Mesodermal cell (in vitro differentiated cells): ENCODE data around the gene RPL22.
A peak's percentile ranks its signal among the peaks of the same experiment; 100 is the strongest.

Experiments used
- H3K27ac ChIP-seq: 2 replicates; pipeline ENCODE4 v1.7.0; 2013; ENCODE audit warnings: mild to moderate bottlenecking, low read depth, low read length, moderate library complexity; ENCODE audit not compliant: severe bottlenecking
- H3K36me3 ChIP-seq: 2 replicates; pipeline ENCODE4 v1.7.1; 2013; ENCODE audit warnings: mild to moderate bottlenecking, low read length, moderate library complexity; ENCODE audit not compliant: control insufficient read depth, insufficient read depth
- H3K4me1 ChIP-seq: one replicate; pipeline ENCODE4 v1.7.1; 2013; ENCODE audit warnings: mild to moderate bottlenecking, low read length; ENCODE audit not compliant: insufficient read depth, control insufficient read depth, poor library complexity, severe bottlenecking
- H3K4me3 ChIP-seq: 2 replicates; pipeline ENCODE4 v1.7.0; 2013; ENCODE audit warnings: low read length, control low read depth, mild to moderate bottlenecking; ENCODE audit not compliant: insufficient read depth, poor library complexity, severe bottlenecking; ENCODE audit errors: extremely low read depth
- H3K9me3 ChIP-seq: 2 replicates; pipeline ENCODE4 v1.7.1; 2013; ENCODE audit warnings: mild to moderate bottlenecking, low read length, moderate library complexity; ENCODE audit not compliant: control insufficient read depth
- WGBS, 2 experiments: methylation state at CpG; one replicate each; pipeline ENCODE4 v1.1.5; 2013; ENCODE audit warnings: missing lambda C conversion rate in 2 of 2; ENCODE audit not compliant: insufficient coverage in 2 of 2; 5-methylcytosine and 5-hydroxymethylcytosine counted together

RPL22 gene

GRCh38 chr1:6210591-6211355, 11.4 kb upstream of the RPL22 start:
- Histone ChIP-seq H3K9me3 (no peaks in the 10 kb centered on the region), H3K27ac (no peak overlapping the region), H3K4me1 (peaks cover 7% of the 10 kb centered on the region), H3K36me3 (no peaks in the 10 kb centered on the region), H3K4me3 (no peak overlapping the region)
- WGBS, 2 experiments = 88 to 91% methylated on average over 12 to 17 of the region's 29 CpGs

- Histone ChIP-seq H3K36me3 (no peaks in the 10 kb centered on the region), H3K9me3 (no peaks in the 10 kb centered on the region), H3K4me3 (peak overlapping the region; percentile 30), H3K4me1 (peaks cover 8% of the 10 kb centered on the region), H3K27ac (no peak overlapping the region)
- WGBS, 2 experiments = 81 to 83% methylated on average over 11 to 12 of the region's 17 CpGs
These were observed 10.5 kb upstream of the RPL22 start for GRCh38 chr1:6209661-6210580.

DNA sequence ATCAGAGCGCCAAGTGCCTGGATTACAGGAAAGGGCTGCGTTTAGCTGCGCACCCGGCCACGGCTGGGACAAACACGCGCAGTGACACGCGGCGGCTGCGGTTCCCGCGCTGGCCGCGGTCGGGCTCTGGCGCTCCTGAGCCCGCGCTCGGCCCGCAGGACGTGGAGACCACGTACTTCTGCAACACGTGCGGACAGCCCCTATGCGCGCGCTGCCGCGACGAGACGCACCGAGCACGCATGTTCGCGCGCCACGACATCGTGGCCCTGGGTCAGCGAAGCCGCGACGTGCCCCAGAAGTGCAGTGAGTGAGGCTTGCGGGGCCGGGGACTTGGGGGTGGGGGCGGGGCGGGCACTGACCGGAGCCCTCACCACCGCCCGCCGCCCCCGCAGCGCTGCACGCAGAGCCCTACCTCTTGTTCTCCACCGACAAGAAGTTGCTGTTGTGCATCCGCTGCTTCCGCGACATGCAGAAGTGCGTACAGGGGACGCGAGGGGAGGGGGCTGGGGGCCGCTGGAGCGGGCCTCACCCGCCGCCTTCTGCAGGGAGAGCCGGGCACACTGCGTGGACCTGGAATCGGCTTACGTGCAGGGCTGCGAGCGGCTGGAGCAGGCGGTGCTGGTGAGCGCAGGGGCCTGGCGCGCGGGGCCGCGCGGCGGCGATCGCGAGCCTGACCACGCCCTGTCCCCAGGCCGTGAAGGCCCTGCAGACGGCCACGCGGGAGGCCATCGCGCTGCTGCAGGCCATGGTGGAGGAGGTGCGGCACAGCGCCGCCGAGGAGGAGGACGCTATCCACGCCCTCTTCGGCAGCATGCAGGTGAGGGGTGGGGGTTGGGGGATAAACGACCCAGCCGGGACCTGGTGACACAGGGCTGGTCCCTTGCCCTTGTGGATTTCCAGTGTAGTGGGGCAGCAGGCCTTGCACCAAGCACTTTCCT, 9.6 kb upstream of the RPL22 start:
- H3K4me3 ChIP-seq = peak overlapping the region; percentile 30
- no peaks in the 10 kb centered on the region for H3K36me3 ChIP-seq
- no peak overlapping the region for H3K27ac ChIP-seq
- WGBS, 2 experiments = 7 to 8% methylated on average over 66 to 85 of the region's 99 CpGs
- no peaks in the 10 kb centered on the region for H3K9me3 ChIP-seq
- H3K4me1 ChIP-seq = peaks cover 10% of the 10 kb centered on the region

DNA sequence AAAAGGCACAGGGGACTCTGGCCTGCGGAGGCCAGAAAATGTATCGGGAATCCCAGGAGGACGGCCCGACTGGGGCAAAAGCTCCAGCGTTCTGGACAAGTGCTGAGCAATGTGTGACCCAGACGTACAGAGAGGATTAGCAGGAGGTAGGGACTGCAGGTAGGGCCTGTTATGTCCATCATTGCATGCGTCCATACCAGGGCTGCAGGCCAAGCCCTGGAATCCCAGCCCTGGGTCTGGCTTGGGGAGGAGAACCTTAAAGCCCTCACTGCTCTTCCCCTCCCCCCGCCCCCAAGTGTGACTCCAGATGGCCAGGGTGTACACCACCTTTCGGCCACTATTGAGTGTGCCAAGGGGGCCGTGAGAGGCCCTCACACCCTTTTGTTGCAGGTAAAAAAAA, 8.5 kb upstream of the RPL22 start:
- Histone ChIP-seq H3K27ac (no peak overlapping the region), H3K36me3 (no peaks in the 10 kb centered on the region), H3K4me1 (peaks cover 10% of the 10 kb centered on the region), H3K4me3 (no peak overlapping the region), H3K9me3 (no peaks in the 10 kb centered on the region)
- WGBS, 2 experiments = 93% methylated on average over 7 to 8 of the region's 10 CpGs

- H3K4me3 ChIP-seq = no peak overlapping the region
These were observed 7.9 kb upstream of the RPL22 start for GRCh38 chr1:6207075-6207885.

GRCh38 chr1:6206520-6206855, 7.1 kb upstream of the RPL22 start:
- Histone ChIP-seq H3K36me3 (no peaks in the 10 kb centered on the region), H3K27ac (no peak overlapping the region), H3K4me3 (peak overlapping the region; percentile 5), H3K9me3 (no peaks in the 10 kb centered on the region), H3K4me1 (peaks cover 10% of the 10 kb centered on the region)
- 92 to 94% methylated on average over 17 to 24 of the region's 25 CpGs for WGBS, 2 experiments

More at GRCh38 chr1:6207075-6207885, 7.9 kb upstream of the RPL22 start:
- WGBS, 2 experiments = 91 to 95% methylated on average over 16 to 19 of the region's 19 CpGs
- no peak overlapping the region for H3K27ac ChIP-seq
- H3K9me3 ChIP-seq = no peaks in the 10 kb centered on the region
- peaks cover 10% of the 10 kb centered on the region for H3K4me1 ChIP-seq
- H3K36me3 ChIP-seq = no peaks in the 10 kb centered on the region

DNA sequence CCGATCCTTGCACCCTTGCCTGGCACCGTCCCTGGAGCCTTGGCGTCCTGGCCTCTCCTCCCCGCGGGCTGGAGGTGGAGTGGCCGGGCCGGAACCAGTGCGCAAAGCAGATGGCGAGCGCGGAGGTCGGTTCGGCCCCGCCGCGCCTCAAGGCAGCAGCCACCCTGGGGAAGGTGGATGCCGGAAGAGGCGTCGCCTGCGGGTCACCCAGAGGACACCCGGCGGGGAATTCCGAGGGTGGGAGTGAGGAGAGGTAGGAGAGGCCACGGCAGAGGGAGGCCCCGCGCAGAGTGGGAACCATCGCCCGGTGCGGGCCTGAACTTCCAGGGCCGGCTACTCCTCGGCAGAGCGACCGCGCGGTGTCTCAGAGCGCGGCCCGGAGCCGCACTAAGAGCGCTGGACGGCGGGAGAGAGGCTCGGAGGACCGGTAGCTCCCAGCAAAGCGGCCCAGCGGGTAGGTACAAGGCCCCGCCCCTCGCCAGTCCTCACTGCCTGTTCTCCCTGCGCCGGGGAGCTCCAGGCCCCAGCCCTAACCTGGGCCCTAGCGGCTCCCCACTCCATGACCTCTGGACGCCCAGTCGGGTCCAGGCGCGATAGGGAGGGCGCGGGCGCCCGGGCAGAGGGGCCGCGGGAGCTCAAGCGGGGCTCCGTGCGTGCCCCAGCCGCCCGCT, 6.6 kb upstream of the RPL22 start, which contains the start of gene RNF207:
Gene RNF207 (plus strand): TSS at position 271 of the 671 bp plus-strand sequence. CDS start 417 bp downstream, outside the sequence.
- Histone ChIP-seq H3K36me3 (no peaks in the 10 kb centered on the region), H3K4me1 (peaks cover 10% of the 10 kb centered on the region), H3K27ac (peak within 1 kb of the TSS; percentile 59), H3K9me3 (no peaks in the 10 kb centered on the region), H3K4me3 (peak within 1 kb of the TSS; percentile 28)
- 17 to 18% methylated on average over 49 to 64 of the region's 66 CpGs for WGBS, 2 experiments

DNA sequence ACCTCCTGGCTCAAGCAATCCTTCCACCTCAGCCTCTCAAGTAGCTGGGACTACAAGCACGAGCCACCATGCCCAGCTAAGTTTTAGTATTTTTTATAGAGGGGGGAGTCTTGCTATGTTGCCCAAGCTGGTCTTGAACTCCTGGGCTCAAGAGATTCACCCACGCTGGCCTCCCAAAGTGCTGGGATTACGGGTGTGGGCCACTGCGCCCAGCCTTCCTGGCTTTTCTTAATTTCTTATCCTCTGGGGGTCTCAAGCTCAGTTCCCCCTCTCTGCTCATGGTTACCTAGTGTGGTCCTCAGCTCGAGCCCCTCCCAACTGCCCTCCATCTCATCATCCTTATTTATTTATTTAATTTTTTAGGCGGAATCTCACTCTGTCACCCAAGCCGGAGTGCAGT, 2.9 kb upstream of the RPL22 start:
- Histone ChIP-seq H3K4me1 (peaks cover 19% of the 10 kb centered on the region), H3K9me3 (no peaks in the 10 kb centered on the region), H3K27ac (no peak overlapping the region), H3K4me3 (no peak overlapping the region), H3K36me3 (peaks cover 6% of the 10 kb centered on the region)
- 90 to 91% methylated on average over 3 to 4 of the region's 7 CpGs for WGBS, 2 experiments

- H3K36me3 ChIP-seq = peaks cover 26% of the 10 kb centered on the region
- peak overlapping the region; percentile 83 for H3K27ac ChIP-seq
- no peaks in the 10 kb centered on the region for H3K9me3 ChIP-seq
- 62 to 66% methylated on average over 10 of the region's 10 CpGs for WGBS, 2 experiments
- peak overlapping the region; percentile 96 for H3K4me3 ChIP-seq
- H3K4me1 ChIP-seq = peaks cover 15% of the 10 kb centered on the region
These were observed 904 bp upstream of the RPL22 start for GRCh38 chr1:6200188-6200809.
